ENCODE measurements around the gene RTL9.
"Not testable (repeated sequence)": the region's sequence is repeated elsewhere in the genome, so short reads cannot be mapped to it uniquely, and the experiment has no call there.

RTL9 gene

GRCh38 chrX:110346681-110347080 is 12.0 kb upstream of the RTL9 start:
- no peak for DNase-seq

GRCh38 chrX:110359273-110359672 is 625 bp downstream of the RTL9 start:
- no peak for DNase-seq

- DNase-seq: no peak
These were observed 4.6 kb downstream of the RTL9 start for GRCh38 chrX:110363244-110363643.

GRCh38 chrX:110373310-110373709 is 14.7 kb downstream of the RTL9 start:
- no peak for DNase-seq

- no peak for DNase-seq
These were observed 15.9 kb downstream of the RTL9 start for GRCh38 chrX:110374559-110374958.

GRCh38 chrX:110381216-110381615 is 22.6 kb downstream of the RTL9 start:
- no peak for DNase-seq

GRCh38 chrX:110383414-110383813 is 24.8 kb downstream of the RTL9 start:
- DNase-seq: no peak

GRCh38 chrX:110384490-110384889 is 25.8 kb downstream of the RTL9 start:
- DNase-seq: no peak

- DNase-seq: no peak
These were observed 30.9 kb downstream of the RTL9 start for GRCh38 chrX:110389570-110389969.

GRCh38 chrX:110391086-110391485 is 32.4 kb downstream of the RTL9 start:
- no peak for DNase-seq

- DNase-seq: no peak
These were observed 36.0 kb downstream of the RTL9 start for GRCh38 chrX:110394651-110395050.

GRCh38 chrX:110395877-110396276 is 37.2 kb downstream of the RTL9 start:
- no peak for DNase-seq

- DNase-seq: no peak
These were observed 38.1 kb downstream of the RTL9 start for GRCh38 chrX:110396735-110397134.

GRCh38 chrX:110397339-110397738 is 38.7 kb downstream of the RTL9 start:
- no peak for DNase-seq

GRCh38 chrX:110397904-110398303 is 39.3 kb downstream of the RTL9 start:
- DNase-seq: no peak

- no peak for DNase-seq
These were observed 40.8 kb downstream of the RTL9 start for GRCh38 chrX:110399497-110399896.

- no peak for DNase-seq
These were observed 41.3 kb downstream of the RTL9 start for GRCh38 chrX:110399966-110400365.

GRCh38 chrX:110401135-110401534 is 42.5 kb downstream of the RTL9 start:
- DNase-seq: no peak

GRCh38 chrX:110402091-110402849 is 43.6 kb downstream of the RTL9 start:
- DNase-seq: no peak

GRCh38 chrX:110402850-110403221 is 44.2 kb downstream of the RTL9 start:
- no peak for DNase-seq

GRCh38 chrX:110403441-110404238 is 45.0 kb downstream of the RTL9 start:
- no peak for DNase-seq

- DNase-seq: no peak
These were observed 45.7 kb downstream of the RTL9 start for GRCh38 chrX:110404376-110404775.

GRCh38 chrX:110406250-110406649 is 47.6 kb downstream of the RTL9 start:
- DNase-seq: not testable (repeated sequence)

- DNase-seq: no peak
These were observed 48.2 kb downstream of the RTL9 start for GRCh38 chrX:110406822-110407221.
